Measurements from ENCODE around the gene KCNIP4.

KCNIP4 gene

DNA sequence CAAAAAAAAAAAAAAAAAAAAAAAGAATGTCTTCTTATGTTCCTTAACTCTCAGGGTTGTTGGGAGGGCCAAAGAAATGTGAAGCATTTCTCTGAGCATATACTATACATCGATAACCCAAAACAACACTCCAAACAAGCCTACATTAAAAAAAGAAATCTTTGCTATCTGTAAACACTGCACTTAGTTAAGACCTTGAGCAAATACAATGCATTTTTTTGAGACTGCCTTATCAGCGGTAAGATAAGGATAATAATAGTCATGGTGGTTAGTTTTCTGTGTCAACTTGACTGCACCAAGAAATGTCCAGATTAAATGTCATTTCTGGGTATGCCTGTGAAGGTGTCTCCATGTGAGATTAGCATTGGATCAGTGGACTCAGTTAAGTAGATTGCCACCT is 706.4 kb downstream of the KCNIP4 start:
- no peak for DNase-seq (ENCODE audit: low spot score)
- in situ Hi-C loops (cut with MboI; ENCODE audit: low sequenced_read_pairs, unreplicated experiment) = no loop called here
- TF ChIP-seq, protein P1, sequence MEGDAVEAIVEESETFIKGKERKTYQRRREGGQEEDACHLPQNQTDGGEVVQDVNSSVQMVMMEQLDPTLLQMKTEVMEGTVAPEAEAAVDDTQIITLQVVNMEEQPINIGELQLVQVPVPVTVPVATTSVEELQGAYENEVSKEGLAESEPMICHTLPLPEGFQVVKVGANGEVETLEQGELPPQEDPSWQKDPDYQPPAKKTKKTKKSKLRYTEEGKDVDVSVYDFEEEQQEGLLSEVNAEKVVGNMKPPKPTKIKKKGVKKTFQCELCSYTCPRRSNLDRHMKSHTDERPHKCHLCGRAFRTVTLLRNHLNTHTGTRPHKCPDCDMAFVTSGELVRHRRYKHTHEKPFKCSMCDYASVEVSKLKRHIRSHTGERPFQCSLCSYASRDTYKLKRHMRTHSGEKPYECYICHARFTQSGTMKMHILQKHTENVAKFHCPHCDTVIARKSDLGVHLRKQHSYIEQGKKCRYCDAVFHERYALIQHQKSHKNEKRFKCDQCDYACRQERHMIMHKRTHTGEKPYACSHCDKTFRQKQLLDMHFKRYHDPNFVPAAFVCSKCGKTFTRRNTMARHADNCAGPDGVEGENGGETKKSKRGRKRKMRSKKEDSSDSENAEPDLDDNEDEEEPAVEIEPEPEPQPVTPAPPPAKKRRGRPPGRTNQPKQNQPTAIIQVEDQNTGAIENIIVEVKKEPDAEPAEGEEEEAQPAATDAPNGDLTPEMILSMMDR (IDR thresholded peaks at IDR 0.05; ENCODE audit: borderline replicate concordance, control extremely low read depth, extremely low read depth, insufficient read depth, missing control alignments) = no peak

DNA sequence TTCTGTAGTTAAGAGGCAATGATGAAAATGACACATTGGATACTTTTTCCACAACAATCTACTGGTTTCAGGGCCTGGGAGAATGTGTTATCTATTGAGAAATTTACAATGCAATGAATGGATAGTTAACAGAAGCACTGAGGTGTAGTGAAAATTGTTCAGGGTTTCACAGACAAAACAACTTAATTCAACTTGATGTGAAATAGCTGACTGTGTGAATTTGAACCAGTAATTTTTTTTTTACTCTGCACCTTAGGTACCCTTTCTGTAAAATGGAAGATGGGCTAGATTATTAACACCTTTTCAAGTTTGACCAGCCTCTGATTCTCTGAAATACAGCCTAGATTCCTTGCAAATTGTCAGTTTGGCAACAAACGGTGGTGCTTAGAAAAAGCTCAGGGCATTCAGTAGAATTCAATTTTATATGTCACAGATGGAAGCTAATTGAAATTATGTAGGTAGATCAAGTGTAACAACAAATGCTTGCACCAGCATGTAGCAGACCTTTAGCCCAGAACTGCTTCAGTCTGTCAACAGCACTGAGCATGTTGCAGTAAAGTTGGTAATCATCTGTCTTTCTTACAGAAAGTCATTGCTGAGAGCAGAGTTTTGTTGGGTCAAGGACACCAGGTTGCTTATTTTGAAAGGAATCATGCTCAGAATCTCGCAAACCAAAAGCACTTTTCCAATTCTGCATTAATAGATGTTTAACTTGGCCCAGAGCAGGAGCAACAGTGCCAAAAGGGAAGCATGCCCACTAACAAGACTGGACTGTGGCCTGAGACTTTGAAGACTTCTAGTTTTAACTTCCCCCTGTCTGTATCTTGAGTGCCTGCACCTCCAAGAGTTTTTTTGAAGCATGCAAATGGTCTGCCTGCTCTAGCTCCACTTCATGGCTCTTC is 721.7 kb downstream of the KCNIP4 start:
- no peak for DNase-seq (ENCODE audit: low spot score)
- TF ChIP-seq, protein P1 (IDR thresholded peaks at IDR 0.05; ENCODE audit: borderline replicate concordance, control extremely low read depth, extremely low read depth, insufficient read depth, missing control alignments) = no peak
- in situ Hi-C loops (cut with MboI; ENCODE audit: low sequenced_read_pairs, unreplicated experiment) = no loop called here

DNA sequence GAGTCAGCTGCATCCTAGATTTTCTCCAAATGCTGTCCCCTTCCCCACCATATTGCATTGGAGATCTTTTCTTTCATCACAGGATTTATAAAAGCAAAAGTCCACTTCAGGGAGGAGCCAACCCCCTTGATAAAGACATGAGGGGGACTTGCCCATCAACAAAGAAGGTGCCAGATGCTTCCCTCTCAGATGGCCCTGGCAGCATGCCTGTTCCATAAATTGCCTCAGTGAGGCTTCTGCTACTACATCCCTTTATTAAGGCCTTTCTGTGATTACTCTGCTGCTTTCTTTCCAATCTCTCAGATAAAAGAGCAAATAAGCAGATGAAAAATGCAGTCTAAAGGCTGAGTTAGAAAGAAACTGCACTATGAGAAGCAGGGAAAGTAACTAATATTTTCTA is 736.7 kb downstream of the KCNIP4 start:
- TF ChIP-seq, protein P1 (IDR thresholded peaks at IDR 0.05; ENCODE audit: borderline replicate concordance, control extremely low read depth, extremely low read depth, insufficient read depth, missing control alignments) = no peak
- in situ Hi-C loops (cut with MboI; ENCODE audit: low sequenced_read_pairs, unreplicated experiment) = no loop called here
- no peak for DNase-seq (ENCODE audit: low spot score)

DNA sequence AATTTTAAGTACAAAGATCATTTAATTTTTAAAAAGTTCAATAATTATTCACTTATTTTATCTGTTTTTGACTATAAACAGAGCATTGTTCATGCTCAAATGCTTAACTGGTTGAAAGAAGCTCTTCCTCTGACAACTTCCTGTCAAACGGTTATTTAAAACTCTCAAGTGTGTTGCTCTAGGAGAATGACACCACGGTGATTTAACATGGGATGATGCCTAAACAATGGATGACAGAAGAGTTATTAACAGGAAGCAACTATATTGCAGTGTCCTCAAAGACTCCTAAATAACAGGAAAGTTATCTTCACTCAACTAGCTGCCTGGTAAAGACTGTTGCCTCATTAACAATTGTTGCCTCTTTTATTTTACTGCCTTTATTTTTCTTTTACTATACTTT is 738.7 kb downstream of the KCNIP4 start:
- TF ChIP-seq, protein P1 (IDR thresholded peaks at IDR 0.05; ENCODE audit: borderline replicate concordance, control extremely low read depth, extremely low read depth, insufficient read depth, missing control alignments) = no peak
- in situ Hi-C loops (cut with MboI; ENCODE audit: low sequenced_read_pairs, unreplicated experiment) = no loop called here
- DNase-seq (ENCODE audit: low spot score) = no peak

DNA sequence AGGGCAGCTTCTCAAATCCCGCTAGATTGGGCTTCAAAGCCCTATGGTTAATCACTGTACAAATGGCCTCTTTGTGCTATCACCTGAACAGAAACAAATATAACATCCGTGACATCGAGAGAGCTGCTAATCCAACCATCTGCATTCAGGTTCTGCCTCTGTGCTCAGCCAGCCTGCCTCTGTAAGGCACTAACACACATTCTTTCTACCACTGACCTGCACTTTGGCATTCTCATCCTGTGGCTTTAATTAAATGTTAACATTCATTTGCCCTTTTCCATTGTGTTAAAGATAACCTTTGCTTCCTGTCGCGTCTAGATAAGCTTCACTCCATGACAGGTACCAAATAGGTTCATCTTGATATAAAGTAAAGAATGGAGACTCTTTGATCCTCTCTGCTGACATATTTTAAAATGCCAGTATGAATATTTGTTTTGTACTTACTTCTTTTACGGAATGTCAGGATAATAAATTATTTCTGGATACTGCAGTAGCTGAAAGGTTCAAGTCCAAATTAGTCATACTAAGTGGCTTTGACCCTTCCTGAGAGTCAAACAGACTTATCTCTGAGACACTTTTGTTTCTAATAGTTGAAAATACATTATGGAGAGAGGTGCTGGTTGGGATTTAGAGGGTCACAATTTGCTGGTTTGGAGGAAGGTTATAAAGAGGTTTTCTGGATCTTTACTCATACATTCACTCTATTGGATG is 742.6 kb downstream of the KCNIP4 start:
- no peak for DNase-seq (ENCODE audit: low spot score)
- TF ChIP-seq, protein P1 (IDR thresholded peaks at IDR 0.05; ENCODE audit: borderline replicate concordance, control extremely low read depth, extremely low read depth, insufficient read depth, missing control alignments) = no peak

DNA sequence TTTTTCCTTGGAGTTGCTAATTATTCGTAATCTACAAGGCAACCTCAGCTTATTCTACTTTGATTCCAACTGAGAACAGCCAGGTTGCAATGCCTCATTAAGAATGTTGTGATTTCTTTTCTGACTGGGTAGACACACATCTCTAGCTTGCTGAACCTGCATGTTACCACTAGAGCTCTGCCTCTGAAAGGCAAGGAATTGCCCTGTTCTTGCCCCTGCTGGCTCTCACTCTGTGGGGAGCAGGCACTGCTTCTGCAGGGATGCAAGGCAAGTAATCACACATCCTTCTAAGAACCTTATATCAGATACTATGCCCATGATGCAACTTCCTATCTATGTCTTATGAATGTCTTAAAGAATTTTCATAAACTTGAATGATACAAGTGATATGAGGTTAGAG is 745.2 kb downstream of the KCNIP4 start:
- DNase-seq (ENCODE audit: low spot score) = no peak
- in situ Hi-C loops (cut with MboI; ENCODE audit: low sequenced_read_pairs, unreplicated experiment) = no loop called here
- TF ChIP-seq, protein P1 (IDR thresholded peaks at IDR 0.05; ENCODE audit: borderline replicate concordance, control extremely low read depth, extremely low read depth, insufficient read depth, missing control alignments) = no peak

More for the DNA sequence above, 742.6 kb downstream of the KCNIP4 start:
- in situ Hi-C loops (cut with MboI; ENCODE audit: low sequenced_read_pairs, unreplicated experiment) = no loop called here
